Astrocyte of the cerebellum (primary cell): ENCODE data around the gene AARS2.
"Not testable (repeated sequence)": the region's sequence is repeated elsewhere in the genome, so short reads cannot be mapped to it uniquely, and the experiment has no call there.

Experiments
- DNase-seq: peaks from one replicate; pipeline ENCODE4 v3.0.0-alpha.2; 2011; ENCODE audit warnings: low read depth
- H3K4me3 ChIP-seq: 2 replicates; pipeline ENCODE4 v1.5.1; 2011; ENCODE audit warnings: mild to moderate bottlenecking, low read depth, low read length, moderate library complexity
- in situ Hi-C: cut with HindIII; loops from 2 replicates; pipeline ENCODE4 v1.10.0; 2017; ENCODE audit warnings: low sequenced_read_pairs
- TF ChIP-seq, protein P1 (sequence below): IDR thresholded peaks from 2 replicates; pipeline ENCODE4 v1.5.1; 2012; ENCODE audit warnings: low read length, low read depth, moderate library complexity, mild to moderate bottlenecking; ENCODE audit errors: missing control alignments

Gene AARS2

DNA sequence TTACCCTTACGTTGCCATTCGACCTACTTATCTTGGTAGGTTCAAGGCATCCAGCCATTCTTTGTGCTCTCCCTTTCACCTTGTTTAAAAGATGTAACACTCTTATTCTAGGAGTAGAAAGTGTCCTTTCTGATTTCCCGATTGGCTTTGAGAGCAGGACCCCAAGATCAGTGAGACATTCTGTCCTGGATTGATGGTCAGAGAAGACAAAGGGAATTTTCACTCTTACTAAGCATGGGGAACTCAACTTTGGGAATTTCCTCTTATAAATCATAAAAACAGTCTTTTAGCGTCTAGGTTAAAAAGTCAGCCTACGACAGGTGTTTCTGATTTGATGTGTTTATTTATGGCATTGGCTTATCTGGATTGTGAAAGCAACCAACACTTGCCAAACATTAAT is 2.8 kb upstream of the AARS2 start:
- in situ Hi-C loops: no loop called here
- no peak overlapping the region for H3K4me3 ChIP-seq
- no peak for DNase-seq
- TF ChIP-seq, protein P1, sequence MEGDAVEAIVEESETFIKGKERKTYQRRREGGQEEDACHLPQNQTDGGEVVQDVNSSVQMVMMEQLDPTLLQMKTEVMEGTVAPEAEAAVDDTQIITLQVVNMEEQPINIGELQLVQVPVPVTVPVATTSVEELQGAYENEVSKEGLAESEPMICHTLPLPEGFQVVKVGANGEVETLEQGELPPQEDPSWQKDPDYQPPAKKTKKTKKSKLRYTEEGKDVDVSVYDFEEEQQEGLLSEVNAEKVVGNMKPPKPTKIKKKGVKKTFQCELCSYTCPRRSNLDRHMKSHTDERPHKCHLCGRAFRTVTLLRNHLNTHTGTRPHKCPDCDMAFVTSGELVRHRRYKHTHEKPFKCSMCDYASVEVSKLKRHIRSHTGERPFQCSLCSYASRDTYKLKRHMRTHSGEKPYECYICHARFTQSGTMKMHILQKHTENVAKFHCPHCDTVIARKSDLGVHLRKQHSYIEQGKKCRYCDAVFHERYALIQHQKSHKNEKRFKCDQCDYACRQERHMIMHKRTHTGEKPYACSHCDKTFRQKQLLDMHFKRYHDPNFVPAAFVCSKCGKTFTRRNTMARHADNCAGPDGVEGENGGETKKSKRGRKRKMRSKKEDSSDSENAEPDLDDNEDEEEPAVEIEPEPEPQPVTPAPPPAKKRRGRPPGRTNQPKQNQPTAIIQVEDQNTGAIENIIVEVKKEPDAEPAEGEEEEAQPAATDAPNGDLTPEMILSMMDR: no peak

DNA sequence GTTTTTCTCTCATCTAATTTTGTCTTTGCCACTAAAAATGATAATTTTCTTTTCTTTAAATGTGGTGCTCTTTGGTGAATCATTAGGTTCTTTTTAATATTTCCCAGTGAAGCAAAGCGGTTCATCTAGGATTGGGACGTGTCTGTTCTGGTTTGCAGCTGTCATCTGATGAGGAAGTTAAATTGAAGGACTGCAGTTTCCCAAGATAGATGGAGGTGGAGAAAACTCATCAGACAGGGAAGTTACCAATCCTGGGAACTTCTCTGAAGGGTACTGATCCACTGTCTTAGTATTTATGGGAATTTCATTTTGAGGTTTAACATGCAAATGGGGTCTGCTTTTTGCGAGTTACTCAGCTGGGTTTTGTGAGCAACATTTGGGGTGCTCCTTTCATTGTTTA is 2.4 kb upstream of the AARS2 start:
- H3K4me3 ChIP-seq: no peak overlapping the region
- in situ Hi-C loops: no loop called here
- DNase-seq: no peak
- TF ChIP-seq, protein P1: no peak

DNA sequence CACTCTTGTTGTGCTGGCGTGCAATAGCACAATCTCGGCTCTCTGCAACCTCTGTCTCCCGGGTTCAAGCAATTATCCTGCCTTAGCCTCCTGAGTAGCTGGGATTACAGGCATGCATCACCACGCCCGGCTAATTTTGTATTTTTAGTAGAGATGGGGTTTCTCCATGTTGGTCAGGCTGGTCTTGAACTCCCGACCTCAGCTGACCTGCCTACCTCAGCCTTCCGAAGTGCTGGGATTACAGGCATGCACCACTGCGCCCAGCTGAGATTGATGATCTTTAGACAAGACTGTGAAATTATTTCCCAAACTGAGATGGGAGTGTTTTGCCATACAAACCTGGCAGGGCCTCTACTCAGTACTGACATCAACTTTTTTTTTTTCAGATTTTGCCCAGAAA is 1.5 kb upstream of the AARS2 start:
- in situ Hi-C loops, DNase-seq, H3K4me3 ChIP-seq: not testable (repeated sequence)

DNA sequence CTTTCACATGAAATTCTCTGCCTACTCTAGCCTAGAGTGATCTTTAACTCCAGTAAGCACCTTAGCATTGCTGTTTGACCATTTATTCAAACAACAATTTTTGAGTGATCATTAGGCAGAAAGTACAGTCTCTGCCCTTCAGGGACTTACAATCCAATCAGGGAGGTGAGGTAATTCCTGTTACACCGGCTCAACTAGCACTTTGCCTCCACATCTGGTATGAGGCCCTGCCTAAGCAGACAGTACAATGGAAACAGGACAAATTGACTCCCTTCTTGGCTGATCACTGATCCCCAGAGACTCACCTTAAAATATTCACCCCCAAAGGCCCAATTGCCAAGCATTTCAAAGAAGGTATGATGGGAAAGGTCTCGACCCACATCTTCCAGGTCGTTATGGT is 1.4 kb downstream of the AARS2 start:
- in situ Hi-C loops: no loop called here
- no peak for DNase-seq
- TF ChIP-seq, protein P1: no peak
- no peak overlapping the region for H3K4me3 ChIP-seq

DNA sequence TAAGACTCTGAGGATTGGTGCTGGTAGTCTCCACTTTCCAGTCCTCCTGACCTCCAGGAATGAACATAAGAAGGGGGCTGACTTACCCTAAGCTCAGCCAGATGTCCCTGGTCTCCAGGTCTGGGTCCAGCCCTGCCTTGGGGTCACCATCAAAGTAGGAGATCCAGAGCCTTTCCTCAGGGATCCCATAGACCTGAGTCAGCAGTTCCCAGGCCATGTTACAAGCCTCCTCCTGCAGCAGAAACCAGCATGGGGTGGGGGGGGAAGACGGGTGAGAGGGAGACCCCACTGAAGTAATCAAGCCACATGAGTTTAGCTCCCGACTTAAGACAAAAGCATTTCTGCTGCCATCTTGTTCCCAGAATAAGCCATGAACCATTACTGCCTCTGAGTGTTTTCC is 1.8 kb downstream of the AARS2 start:
- H3K4me3 ChIP-seq: no peak overlapping the region
- in situ Hi-C loops: no loop called here
- no peak for DNase-seq
- TF ChIP-seq, protein P1: no peak

DNA sequence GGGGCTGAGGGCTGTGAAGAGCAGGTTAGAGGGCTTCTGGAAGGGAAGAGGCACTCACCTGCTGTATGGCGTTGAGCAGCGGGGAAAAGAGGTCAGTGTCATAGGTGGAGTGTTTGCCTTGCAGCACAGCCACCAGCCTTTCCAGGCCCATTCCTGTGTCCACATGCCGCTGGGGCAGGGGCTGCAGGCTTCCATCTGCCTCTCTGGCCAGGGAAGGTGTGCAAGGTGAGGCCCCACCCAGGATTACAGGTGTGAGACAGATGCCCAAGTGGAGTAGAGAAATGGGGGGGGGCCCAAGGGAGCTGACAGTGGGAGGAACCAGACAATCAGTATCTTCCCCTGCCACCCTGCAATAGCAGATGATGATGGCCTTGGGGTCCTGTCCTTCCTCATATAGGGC is 2.9 kb downstream of the AARS2 start:
- TF ChIP-seq, protein P1: no peak
- no peak overlapping the region for H3K4me3 ChIP-seq
- DNase-seq: no peak
- in situ Hi-C loops: no loop called here

DNA sequence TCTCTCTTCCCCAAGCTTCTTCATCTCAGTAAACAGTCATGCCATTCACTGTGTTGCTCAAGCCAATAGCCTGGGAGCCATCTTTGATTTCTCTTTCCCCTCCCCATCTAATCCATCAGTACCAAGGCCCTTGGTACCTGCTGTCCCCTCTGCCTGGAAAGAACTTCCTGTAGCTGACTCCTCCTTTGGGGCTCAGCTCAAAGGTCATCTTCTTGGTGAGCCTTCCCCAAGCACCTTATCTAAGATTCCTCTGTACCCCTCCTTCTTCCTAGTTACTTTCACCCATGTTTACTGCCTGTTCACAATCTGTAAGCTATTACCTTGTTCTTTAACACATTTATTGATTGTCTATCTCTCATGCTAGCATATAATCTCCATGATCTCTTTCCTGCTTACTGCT is 3.5 kb downstream of the AARS2 start:
- no peak overlapping the region for H3K4me3 ChIP-seq
- in situ Hi-C loops: loop anchor here (5.0 kb wide), 1 partner anchor 52 kb away; the partner anchor contains the start of gene SLC35B2
- no peak for DNase-seq
- TF ChIP-seq, protein P1: no peak
